Peyer's patch (tissue), 4 donors: Measurements from ENCODE around the gene CLCN1. TPM values are rescaled to one million over a fixed set of nuclear protein-coding genes. Genes with fewer than 3 reads are reported as not detected.

ENCODE experiments used
- DNase-seq, 3 donors: peaks; one replicate each; pipeline ENCODE4 v3.0.0-alpha.2; 2017 to 2019
- H3K27ac ChIP-seq, 4 donors: fragments of 200-600 bp; sonication (generic); one replicate each; pipeline ENCODE4 v1.5.1; 2016 to 2019
- H3K27me3 ChIP-seq, 2 donors: fragments of 200-600 bp; sonication (generic); one replicate each; pipeline ENCODE4 v1.5.1; 2019
- H3K36me3 ChIP-seq, 3 donors: fragments of 200-600 bp; sonication (generic); one replicate each; pipeline ENCODE4 v1.5.1; 2016 to 2019
- H3K4me1 ChIP-seq, 4 donors: fragments of 200-600 bp; sonication (generic); one replicate each; pipeline ENCODE4 v1.5.1; 2016 to 2019
- H3K4me3 ChIP-seq, 4 donors: fragments of 200-600 bp; sonication (generic); 1 replicate in 3 of 4; 2 replicates in 1 of 4; pipeline ENCODE4 v1.5.1; 2016 to 2019; ENCODE audit warnings: mild to moderate bottlenecking in 1 of 4
- H3K9me3 ChIP-seq, 4 donors: fragments of 200-600 bp; sonication (generic); one replicate each; pipeline ENCODE4 v1.5.1; 2016 to 2019; ENCODE audit warnings: mild to moderate bottlenecking in 1 of 4
- POLR2A ChIP-seq, 2 donors: fragments of 450-650 bp; IDR thresholded peaks; one replicate each; pipeline ENCODE4 v1.5.1; 2017; ENCODE audit warnings: antibody characterized with exemption in 2 of 2, mild to moderate bottlenecking in 2 of 2, moderate library complexity in 2 of 2
- total RNA-seq, 4 donors: library from RNA; depleted of rRNA; stranded (reverse); fragments of >200 nt; gene quantifications; one replicate each; pipeline ENCODE4 v1.1.0, GENCODE V29; 2016
- TF ChIP-seq, protein P1 (sequence below), 6 experiments: fragments of 450-650 bp in 4 of 6; fragments of 200-600 bp in 2 of 6; sonication (generic) in 1 of 6; IDR thresholded peaks; one replicate each; pipeline ENCODE4 v1.5.1; 2017 to 2019; ENCODE audit warnings: antibody characterized with exemption in 6 of 6, mild to moderate bottlenecking in 3 of 6, moderate library complexity in 1 of 6

The CLCN1 gene
- total RNA-seq, 4 donors from 2014 or later: 1.1 to 6.5 (median 2.5) TPM; not detected in 1

DNA sequence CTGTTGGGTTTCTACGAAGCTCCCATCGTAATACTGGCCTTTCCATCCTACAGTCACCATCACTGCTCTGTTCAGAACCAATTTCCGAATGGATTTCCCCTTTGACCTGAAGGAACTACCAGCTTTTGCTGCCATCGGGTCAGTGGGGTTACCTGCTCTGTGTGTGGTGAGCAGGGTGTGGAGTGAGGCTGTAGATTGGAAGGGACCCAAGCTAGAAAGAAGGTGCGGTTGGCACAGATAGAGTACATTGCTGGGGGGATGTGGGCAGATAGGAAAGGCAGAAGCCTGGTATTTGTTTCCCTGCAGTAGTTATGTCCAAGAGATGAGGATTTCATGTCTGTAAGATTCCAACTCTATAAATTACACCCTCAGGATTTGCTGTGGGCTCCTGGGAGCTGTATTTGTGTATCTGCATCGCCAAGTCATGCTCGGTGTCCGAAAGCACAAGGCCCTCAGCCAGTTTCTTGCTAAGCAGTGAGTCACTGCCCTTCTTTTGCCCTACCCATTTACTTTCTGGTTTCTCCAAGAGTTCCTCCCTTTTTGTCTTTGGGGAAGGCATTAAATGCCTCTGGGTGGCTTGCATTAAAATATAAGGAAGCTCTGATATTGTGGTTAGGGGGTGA, 15.4 kb downstream of the CLCN1 start:
- no peak overlapping the region for H3K4me3 ChIP-seq
- H3K36me3 ChIP-seq: no peaks in the 10 kb centered on the region
- DNase-seq: no peak
- H3K27me3 ChIP-seq: no peaks in the 10 kb centered on the region
- TF ChIP-seq POLR2A (IDR thresholded peaks at IDR 0.05): no peak
- TF ChIP-seq, protein P1, sequence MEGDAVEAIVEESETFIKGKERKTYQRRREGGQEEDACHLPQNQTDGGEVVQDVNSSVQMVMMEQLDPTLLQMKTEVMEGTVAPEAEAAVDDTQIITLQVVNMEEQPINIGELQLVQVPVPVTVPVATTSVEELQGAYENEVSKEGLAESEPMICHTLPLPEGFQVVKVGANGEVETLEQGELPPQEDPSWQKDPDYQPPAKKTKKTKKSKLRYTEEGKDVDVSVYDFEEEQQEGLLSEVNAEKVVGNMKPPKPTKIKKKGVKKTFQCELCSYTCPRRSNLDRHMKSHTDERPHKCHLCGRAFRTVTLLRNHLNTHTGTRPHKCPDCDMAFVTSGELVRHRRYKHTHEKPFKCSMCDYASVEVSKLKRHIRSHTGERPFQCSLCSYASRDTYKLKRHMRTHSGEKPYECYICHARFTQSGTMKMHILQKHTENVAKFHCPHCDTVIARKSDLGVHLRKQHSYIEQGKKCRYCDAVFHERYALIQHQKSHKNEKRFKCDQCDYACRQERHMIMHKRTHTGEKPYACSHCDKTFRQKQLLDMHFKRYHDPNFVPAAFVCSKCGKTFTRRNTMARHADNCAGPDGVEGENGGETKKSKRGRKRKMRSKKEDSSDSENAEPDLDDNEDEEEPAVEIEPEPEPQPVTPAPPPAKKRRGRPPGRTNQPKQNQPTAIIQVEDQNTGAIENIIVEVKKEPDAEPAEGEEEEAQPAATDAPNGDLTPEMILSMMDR (IDR thresholded peaks at IDR 0.05): no peak
- H3K27ac ChIP-seq: no peak overlapping the region
- H3K9me3 ChIP-seq: no peaks in the 10 kb centered on the region
- no peaks in the 10 kb centered on the region for H3K4me1 ChIP-seq

DNA sequence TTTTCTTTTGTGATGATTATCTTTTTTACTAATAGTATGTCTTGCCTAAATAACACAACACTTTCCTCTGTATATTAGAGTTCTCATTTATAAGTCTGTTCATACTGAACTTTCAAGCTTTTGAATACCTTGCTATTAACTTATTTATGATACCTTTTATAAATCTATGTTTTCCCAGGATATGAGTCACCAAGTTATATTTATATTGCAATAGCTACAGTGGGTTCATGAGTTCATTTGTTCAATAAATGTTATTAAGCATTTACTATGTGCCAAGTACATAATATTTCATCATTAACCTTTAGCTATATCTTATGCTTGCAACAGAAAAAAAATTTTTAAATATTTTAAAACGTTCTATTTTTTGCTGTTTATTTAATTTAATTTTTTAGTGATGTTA, 18.3 kb downstream of the CLCN1 start:
- no peaks in the 10 kb centered on the region for H3K4me1 ChIP-seq
- no peaks in the 10 kb centered on the region for H3K27me3 ChIP-seq
- no peak overlapping the region for H3K27ac ChIP-seq
- no peak for TF ChIP-seq POLR2A (IDR thresholded peaks at IDR 0.05)
- TF ChIP-seq, protein P1 (IDR thresholded peaks at IDR 0.05): no peak
- no peak for DNase-seq
- no peak overlapping the region for H3K4me3 ChIP-seq
- H3K9me3 ChIP-seq: no peaks in the 10 kb centered on the region
- H3K36me3 ChIP-seq: no peaks in the 10 kb centered on the region

DNA sequence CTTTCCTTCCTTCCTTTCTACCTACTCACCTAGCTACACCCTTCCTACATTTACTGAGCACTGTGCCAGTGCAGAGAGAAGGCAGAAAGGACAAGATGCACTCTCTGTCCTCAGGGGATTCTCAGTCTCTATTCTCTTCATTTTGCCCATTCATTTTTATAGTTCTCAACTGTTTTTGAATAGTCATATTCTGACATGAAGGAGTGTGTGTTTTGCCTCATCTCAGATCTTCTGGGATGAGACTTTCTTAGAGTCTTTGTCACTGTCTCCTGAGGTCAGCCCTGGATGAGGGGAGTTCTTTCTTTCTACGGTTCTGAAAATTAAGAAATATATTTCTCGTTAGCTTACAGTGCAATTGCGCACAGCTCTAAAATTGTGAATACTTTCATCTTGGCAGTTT, 21.3 kb downstream of the CLCN1 start:
- no peak overlapping the region for H3K4me3 ChIP-seq
- TF ChIP-seq, protein P1 (IDR thresholded peaks at IDR 0.05): no peak
- no peak for TF ChIP-seq POLR2A (IDR thresholded peaks at IDR 0.05)
- no peaks in the 10 kb centered on the region for H3K36me3 ChIP-seq
- DNase-seq: no peak
- no peaks in the 10 kb centered on the region for H3K9me3 ChIP-seq
- no peaks in the 10 kb centered on the region for H3K4me1 ChIP-seq
- H3K27ac ChIP-seq: no peak overlapping the region
- no peaks in the 10 kb centered on the region for H3K27me3 ChIP-seq

DNA sequence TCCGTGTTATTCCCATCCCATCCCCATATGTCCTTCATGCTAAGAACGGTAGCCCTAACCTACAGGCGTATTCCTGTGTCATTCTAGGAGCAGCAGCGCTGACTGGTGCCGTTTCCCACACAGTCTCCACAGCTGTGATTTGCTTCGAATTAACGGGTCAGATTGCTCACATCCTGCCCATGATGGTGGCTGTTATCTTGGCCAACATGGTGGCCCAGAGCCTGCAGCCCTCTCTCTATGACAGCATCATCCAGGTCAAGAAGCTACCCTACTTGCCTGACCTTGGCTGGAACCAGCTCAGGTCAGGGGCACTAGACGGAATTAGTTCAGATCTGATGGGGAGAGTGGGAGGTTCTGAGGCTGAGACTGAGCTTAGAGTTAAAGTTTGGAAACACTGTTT, 25.9 kb downstream of the CLCN1 start:
- Histone ChIP-seq H3K27me3 (no peaks in the 10 kb centered on the region), H3K4me1 (peaks cover 0 to 6% (median 0%) of the 10 kb centered on the region in 4 donors), H3K27ac (no peak overlapping the region), H3K4me3 (no peak overlapping the region), H3K36me3 (no peaks in the 10 kb centered on the region), H3K9me3 (no peaks in the 10 kb centered on the region)
- no peak for DNase-seq
- no peak for TF ChIP-seq POLR2A (IDR thresholded peaks at IDR 0.05)
- TF ChIP-seq, protein P1 (IDR thresholded peaks at IDR 0.05): no peak

DNA sequence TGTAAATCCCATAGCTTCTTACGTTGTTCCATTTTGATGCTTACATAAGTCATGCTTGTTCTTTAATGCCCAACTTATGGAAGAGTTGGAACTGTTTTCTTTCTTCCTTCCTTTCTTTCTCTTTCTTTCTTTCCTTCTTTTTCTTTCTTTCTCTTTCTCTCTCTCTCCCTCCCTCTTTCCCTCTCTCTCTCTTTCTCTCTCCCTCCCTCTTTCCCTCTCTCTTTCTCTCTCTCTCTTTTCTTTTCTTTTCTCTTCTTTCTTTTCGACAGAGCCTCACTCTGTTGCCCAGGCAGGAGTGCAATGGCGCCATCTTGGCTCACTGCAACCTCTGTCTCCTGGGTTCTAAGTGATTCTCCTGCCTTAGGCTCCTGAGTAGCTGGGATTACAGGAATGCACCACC, 27.7 kb downstream of the CLCN1 start:
- no peak overlapping the region for H3K4me3 ChIP-seq
- DNase-seq: no peak
- TF ChIP-seq POLR2A (IDR thresholded peaks at IDR 0.05): no peak
- TF ChIP-seq, protein P1 (IDR thresholded peaks at IDR 0.05): no peak
- H3K36me3 ChIP-seq: no peaks in the 10 kb centered on the region
- H3K27ac ChIP-seq: no peak overlapping the region
- no peaks in the 10 kb centered on the region for H3K27me3 ChIP-seq
- H3K4me1 ChIP-seq: peaks cover 0 to 6% (median 0%) of the 10 kb centered on the region in 4 donors
- H3K9me3 ChIP-seq: no peaks in the 10 kb centered on the region
